Thymus (tissue), 11 donors: ENCODE measurements around the gene NBDY. TPM values are rescaled to one million over a fixed set of nuclear protein-coding genes. Genes with fewer than 3 reads are reported as not detected.
"Not testable (repeated sequence)": the region's sequence is repeated elsewhere in the genome, so short reads cannot be mapped to it uniquely, and the experiment has no call there.

ENCODE experiments used
- DNase-seq, 9 donors: peaks; one replicate each; pipeline ENCODE4 v3.0.0-alpha.2; 2013; ENCODE audit warnings: low spot score in 9 of 9, low read depth in 6 of 9, missing footprints in 1 of 9
- H3K27ac ChIP-seq, 2 donors: one replicate each; pipeline ENCODE4 v1.5.1; 2013; ENCODE audit warnings: control low read depth in 1 of 2, low read depth in 1 of 2, low read length in 1 of 2, mild to moderate bottlenecking in 1 of 2, moderate library complexity in 1 of 2
- H3K27me3 ChIP-seq, 2 donors: one replicate each; pipeline ENCODE4 v1.5.1; 2013; ENCODE audit warnings: low read length in 1 of 2; ENCODE audit not compliant: control insufficient read depth in 2 of 2, insufficient read depth in 1 of 2
- H3K36me3 ChIP-seq, 2 donors: one replicate each; pipeline ENCODE4 v1.5.1; 2013; ENCODE audit warnings: low read length in 1 of 2, mild to moderate bottlenecking in 1 of 2, moderate library complexity in 1 of 2; ENCODE audit not compliant: control insufficient read depth in 2 of 2, insufficient read depth in 2 of 2
- H3K4me1 ChIP-seq, 2 donors: one replicate each; pipeline ENCODE4 v1.5.1; 2013; ENCODE audit warnings: low read length in 2 of 2; ENCODE audit not compliant: control insufficient read depth in 2 of 2, insufficient read depth in 2 of 2
- H3K4me3 ChIP-seq, 2 donors: one replicate each; pipeline ENCODE4 v1.5.1; 2013; ENCODE audit warnings: low read length in 2 of 2, control low read depth in 1 of 2, mild to moderate bottlenecking in 1 of 2
- H3K9me3 ChIP-seq, 2 donors: one replicate each; pipeline ENCODE4 v1.5.1; 2013; ENCODE audit warnings: low read length in 1 of 2, mild to moderate bottlenecking in 1 of 2; ENCODE audit not compliant: control insufficient read depth in 2 of 2, insufficient read depth in 1 of 2
- WGBS: extraction: QIAGEN DNeasy Blood & Tissue Kit; methylation state at CpG from one replicate; pipeline ENCODE4 v1.1.7; 2013; 5-methylcytosine and 5-hydroxymethylcytosine counted together
- polyA plus RNA-seq: library from polyadenylated mRNA; stranded (reverse); fragments of 200-250 nt; gene quantifications from one replicate; pipeline ENCODE4 v1.2.3, GENCODE V29; 2013
- total RNA-seq: library from RNA; stranded (reverse); fragments of 120-200 nt; gene quantifications from one replicate; pipeline ENCODE4 v1.2.4, GENCODE V29; 2013
- donor health status: healthy.

NBDY gene
- total and polyA plus RNA-seq, 2 donors: 13.9 to 32.6 TPM

GRCh38 chrX:56767348-56768119 is 38.5 kb downstream of the NBDY start:
- peak in 2 of 9 donors; percentile 51 to 76 for DNase-seq
- H3K4me3 ChIP-seq: peak overlapping the region in 1 of 2 donors; percentile 50
- not testable (repeated sequence) for H3K9me3 ChIP-seq

GRCh38 chrX:56768120-56768660 is 39.1 kb downstream of the NBDY start:
- WGBS: no CpG with 5 or more reads among the region's 24 CpGs
- not testable (repeated sequence) for H3K36me3 ChIP-seq, H3K27ac ChIP-seq, H3K9me3 ChIP-seq, H3K4me3 ChIP-seq, DNase-seq, H3K27me3 ChIP-seq
- H3K4me1 ChIP-seq: peaks cover 5 to 36% of the 10 kb centered on the region in 2 donors

More at GRCh38 chrX:56767348-56768119, 38.5 kb downstream of the NBDY start:
- peak overlapping the region in 1 of 2 donors; percentile 80 for H3K27ac ChIP-seq
- not testable (repeated sequence) for H3K27me3 ChIP-seq, H3K36me3 ChIP-seq
- H3K4me1 ChIP-seq: peaks cover 5 to 42% of the 10 kb centered on the region in 2 donors
- 92% methylated on average over 28 of the region's 45 CpGs for WGBS

- not testable (repeated sequence) for H3K4me1 ChIP-seq, DNase-seq, H3K36me3 ChIP-seq, H3K27me3 ChIP-seq, H3K4me3 ChIP-seq, H3K9me3 ChIP-seq, H3K27ac ChIP-seq
- WGBS: no CpG with 5 or more reads among the region's 32 CpGs
These were observed 43.9 kb downstream of the NBDY start for GRCh38 chrX:56772675-56773521.

GRCh38 chrX:56773522-56774060 is 44.5 kb downstream of the NBDY start:
- not testable (repeated sequence) for H3K4me3 ChIP-seq, H3K27me3 ChIP-seq, DNase-seq, H3K36me3 ChIP-seq, H3K27ac ChIP-seq, H3K4me1 ChIP-seq, H3K9me3 ChIP-seq
- no CpG with 5 or more reads among the region's 24 CpGs for WGBS

- WGBS: no CpG with 5 or more reads among the region's 32 CpGs
- H3K4me1 ChIP-seq: peaks cover 0 to 19% of the 10 kb centered on the region in 2 donors
- not testable (repeated sequence) for H3K36me3 ChIP-seq, H3K4me3 ChIP-seq, H3K9me3 ChIP-seq, DNase-seq, H3K27ac ChIP-seq, H3K27me3 ChIP-seq
These were observed 49.3 kb downstream of the NBDY start for GRCh38 chrX:56778099-56778923.

GRCh38 chrX:56778924-56779468 is 50.0 kb downstream of the NBDY start:
- H3K27me3 ChIP-seq, H3K9me3 ChIP-seq, H3K36me3 ChIP-seq, H3K27ac ChIP-seq, H3K4me3 ChIP-seq, DNase-seq: not testable (repeated sequence)
- WGBS: no CpG with 5 or more reads among the region's 24 CpGs
- H3K4me1 ChIP-seq: peaks cover 0 to 23% of the 10 kb centered on the region in 2 donors

- 86% methylated on average over 12 of the region's 22 CpGs for WGBS
- peak overlapping the region in 1 of 2 donors; percentile 45 for H3K27ac ChIP-seq
- not testable (repeated sequence) for H3K4me3 ChIP-seq, H3K27me3 ChIP-seq, H3K36me3 ChIP-seq, H3K9me3 ChIP-seq
- peak in 2 of 9 donors; percentile 51 to 71 for DNase-seq
- peaks cover 0 to 23% of the 10 kb centered on the region in 2 donors for H3K4me1 ChIP-seq
These were observed 51.9 kb downstream of the NBDY start for GRCh38 chrX:56780681-56781649.
